Head of caudate nucleus (tissue), 42 donors: ENCODE results near the gene RING1.

Experiments
- DNase-seq, 42 donors: peaks; one replicate each; pipeline versions ENCODE4 v3.0.0 to v3.0.0-alpha.2; 2020 to 2021; ENCODE audit warnings: mixed read lengths in 7 of 42
- intact Hi-C: fragments of 100-400 bp; cut with DNase I; formaldehyde crosslinking; loops from one replicate; pipeline ENCODE4 v1.15.0; 2022

RING1 gene

DNA sequence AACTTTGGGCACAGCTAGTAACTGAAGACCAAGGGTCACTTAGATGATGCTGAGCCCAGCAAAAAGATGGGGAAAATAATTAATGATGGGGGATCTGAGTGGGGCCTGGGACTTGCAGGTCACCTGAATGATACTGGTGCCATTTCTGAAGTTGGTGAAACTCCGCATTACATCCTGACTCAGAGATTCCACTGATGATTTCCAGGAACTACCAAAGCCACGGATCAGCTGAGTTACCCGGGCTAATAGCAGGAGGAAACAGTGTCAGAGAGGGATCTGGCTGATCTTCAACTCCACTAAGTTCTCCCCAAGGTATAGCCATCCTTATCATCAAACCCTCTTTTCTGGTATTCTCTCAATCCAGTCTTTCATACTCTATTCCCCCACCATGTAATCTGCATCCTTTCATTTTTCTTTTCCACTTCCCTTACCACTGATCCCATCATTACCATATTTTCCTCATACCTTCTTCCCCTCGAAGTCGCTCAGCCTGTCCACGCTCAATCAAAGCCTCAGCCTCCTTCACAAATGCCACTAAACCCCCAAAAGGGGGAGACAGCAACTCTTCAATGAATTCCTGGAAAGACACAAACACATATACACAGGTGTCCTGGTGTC lies 43.2 kb downstream of the RING1 start:
- intact Hi-C loops = no loop called here
- DNase-seq = no peak

- intact Hi-C loops = no loop called here
- DNase-seq = no peak
Measured at GRCh38 chr6:33252759-33253158, 44.5 kb downstream of the RING1 start.

DNA sequence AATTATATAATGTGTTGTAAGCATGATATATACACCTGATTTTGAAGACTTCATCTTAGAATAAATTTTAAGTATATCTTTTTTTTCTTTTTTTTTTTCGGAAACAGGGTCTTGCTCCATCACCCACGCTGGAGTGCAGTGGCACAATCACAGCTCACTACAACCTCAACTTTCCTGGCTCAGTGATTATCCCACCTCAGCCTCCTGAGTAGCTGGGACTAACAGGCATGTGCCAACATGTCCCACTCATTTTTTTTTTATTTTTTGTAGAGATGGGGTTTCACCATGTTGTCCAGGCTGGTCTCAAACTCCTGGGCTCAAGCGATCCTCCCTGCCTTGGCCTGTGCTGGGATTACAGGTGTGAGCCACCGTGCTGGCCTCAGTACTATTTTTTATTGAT lies 46.3 kb downstream of the RING1 start:
- no peak for DNase-seq
- intact Hi-C loops = no loop called here

DNA sequence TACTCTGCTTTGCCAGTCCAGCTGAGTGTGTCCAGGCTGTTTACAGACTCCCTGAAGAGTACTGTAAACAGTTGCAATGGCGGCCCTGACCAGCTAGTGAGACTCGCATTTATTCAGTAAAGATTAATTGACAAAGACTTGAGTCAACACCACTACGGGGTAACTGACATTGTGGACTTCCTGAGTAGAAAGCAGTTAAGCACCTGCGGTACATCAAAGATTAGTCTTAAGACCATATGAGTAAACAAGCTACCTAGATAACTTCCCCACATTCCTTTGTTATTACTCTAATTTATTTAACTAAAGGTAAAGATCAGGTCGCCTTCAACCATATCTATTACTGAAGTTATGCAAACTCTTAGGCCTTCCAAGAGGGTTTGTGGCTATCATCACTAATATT lies 50.7 kb downstream of the RING1 start:
- DNase-seq = no peak
- intact Hi-C loops = no loop called here
